GM21529 (cell line): ENCODE measurements around the gene LDLRAD3.
"Not testable (repeated sequence)": the region's sequence is repeated elsewhere in the genome, so short reads cannot be mapped to it uniquely, and the experiment has no call there.

ENCODE experiments used
- ATAC-seq: cut with Tn5 transposase; IDR thresholded peaks from one replicate; pipeline ENCODE4 v1.9.1; 2021; ENCODE audit not compliant: unreplicated experiment

Gene LDLRAD3

DNA sequence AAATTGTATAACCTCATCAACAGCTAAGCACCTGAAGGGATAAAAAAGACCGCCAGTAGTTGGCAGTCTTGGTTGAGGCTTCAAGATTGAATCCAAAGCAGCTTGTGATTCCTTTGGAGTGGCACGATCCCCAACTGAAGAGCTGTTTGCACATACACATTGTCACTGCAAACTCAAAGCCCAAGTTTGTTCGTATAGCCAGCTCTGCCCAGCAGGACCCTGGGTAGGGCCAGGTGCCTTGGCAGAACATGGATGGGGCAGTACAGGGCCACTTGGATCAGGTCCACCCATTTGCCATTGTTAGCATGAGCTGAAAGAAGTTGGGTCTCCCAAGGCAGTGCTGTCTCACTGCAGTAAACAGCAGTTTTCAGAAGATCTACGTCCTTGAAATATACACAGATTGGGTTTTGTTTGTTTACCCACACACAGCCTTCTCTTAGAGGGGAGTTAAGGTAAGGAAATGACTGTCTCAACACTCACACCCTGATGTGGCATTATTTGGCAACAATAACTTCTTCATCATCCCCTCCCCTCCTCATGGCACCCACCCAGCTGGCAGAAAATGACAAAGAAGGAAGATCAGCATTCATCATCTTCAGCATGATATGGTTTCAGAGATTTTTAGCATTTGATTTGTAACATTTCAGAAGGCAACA lies 212.4 kb downstream of the LDLRAD3 start:
- ATAC-seq = no peak

DNA sequence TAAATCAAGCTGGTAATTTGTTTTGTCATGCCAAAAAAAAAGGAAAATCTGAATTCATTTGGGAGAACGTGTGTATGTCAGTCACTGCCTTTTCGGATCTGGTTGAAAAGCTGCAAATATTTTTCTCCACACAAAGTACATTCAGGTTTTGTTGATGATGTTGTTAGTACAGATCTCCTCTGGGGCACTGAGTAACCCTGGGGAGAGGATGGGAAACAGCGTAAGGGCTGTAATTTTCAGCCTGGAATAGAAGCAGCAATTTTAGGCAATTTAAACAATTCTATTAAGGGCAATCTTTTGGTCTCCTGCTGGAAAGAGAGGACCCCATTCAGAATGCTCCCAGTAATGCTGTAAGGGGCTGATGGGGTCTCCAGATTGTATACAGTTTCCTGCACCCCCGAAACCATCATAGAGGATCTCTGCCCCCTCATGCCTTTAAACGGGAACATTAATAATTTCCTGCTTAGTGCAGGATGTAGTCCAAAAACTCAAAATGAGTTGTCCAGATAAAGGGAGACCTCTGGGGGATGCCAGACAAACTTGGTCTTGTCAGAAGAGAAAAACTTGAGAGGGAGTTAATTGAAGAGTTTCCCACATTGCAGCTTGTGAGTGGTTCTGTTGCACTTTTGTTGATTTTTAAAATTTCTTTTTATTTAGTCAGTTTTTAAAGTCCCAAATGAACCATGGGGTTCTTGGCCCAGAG lies 213.1 kb downstream of the LDLRAD3 start:
- ATAC-seq = no peak

DNA sequence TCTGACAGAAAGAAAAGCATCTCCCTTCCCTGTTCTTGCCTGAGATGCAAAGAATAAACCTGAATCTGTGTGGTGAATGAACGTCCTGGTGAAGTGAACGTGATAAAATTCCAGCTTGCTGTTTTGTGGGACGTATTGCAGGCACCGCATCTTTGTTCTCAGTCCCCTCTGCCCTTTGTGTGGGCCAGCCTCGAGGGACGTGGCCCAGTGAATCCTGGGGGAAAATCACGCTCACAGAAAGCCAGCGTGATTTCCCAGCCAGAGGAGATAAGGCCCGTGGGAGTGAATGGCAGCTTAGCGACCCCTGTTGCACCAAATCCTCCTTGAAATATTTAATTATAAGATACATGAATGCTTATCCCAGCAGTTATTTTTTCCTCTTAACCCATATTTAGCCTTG lies 216.2 kb downstream of the LDLRAD3 start:
- no peak for ATAC-seq

DNA sequence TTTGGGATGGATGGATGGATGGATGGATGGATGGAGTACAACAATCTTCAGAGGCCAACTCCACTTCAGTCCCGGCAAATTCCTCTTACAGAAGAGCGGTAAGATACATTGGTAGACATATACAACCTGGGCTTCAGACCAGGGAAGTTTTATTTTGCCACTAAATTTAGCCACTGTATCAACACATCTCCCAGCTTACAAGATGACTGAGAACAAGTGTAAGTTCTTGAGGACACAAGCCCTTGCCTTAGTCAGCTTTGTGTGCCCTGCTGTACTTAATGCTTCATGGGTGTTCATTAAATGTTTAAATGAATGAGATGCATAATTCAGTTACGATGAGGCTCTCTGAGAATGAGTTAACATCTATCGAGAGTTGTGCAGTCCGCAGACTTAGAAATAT lies 217.7 kb downstream of the LDLRAD3 start:
- ATAC-seq = no peak

DNA sequence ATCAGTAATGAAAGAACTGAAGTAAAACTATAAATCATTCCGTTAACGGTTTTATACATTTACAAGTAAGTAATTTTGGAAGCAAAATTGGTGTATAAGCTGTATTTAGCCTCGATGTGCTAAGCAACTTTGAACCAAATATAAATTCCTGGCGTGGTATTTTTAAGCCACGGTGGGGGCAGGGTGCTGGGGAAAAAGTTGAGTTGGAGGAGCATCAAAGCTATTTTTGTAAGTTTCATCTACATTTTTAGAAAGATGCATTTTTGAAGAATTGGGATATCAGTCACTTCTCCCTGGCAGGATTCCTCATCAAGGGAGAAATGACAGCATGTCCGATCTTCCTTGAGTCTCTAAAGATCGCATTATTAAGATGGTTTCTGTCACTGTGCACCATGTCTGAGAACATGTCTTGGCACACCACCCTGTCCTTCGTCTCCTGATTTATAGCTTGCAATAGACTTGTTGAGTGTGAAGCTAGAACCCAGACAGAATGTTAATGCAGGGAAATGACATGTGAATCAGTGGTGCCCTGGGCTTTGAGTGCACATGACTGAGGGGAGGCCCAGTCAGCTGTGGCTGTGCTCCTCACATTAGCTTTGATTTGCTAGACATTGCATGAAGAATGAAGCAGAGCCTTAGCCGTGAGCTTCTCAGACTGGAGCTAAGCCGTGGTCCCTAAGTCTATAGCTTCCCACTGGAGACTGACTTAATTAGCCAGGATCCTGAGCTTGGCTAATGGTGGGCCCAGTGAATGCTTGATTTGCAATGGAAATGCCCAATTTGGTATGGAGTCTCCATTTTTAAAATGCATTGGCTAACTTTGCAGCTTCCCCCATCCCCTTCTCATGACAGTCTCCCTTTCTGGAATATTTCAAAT lies 218.4 kb downstream of the LDLRAD3 start:
- ATAC-seq = no peak

DNA sequence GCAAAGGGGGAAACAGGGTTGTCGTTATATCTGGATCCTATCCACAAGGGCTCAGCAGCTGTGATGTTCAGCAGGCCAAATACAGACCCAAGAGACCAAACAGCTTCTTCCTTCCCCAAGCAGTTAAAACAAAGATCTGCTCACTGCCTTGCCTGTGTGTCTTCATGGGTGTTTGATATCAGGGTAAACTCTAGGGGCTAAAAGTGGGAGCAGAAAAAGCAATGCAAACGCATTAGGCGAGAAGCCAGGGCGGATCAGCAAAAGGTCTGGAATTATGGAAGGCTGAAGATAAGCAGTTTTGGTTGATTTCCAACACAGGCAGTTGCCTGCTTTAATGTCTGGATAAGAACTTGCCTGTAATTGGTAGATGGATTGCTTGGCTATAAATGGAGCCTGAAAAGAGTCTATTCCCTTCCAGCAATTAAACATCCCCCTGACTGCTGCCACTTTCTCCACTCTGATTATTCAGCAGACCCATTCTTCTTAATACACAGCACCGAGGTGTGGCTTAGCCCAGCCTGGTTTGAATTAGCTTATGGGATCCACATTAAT lies 219.1 kb downstream of the LDLRAD3 start:
- ATAC-seq = no peak

DNA sequence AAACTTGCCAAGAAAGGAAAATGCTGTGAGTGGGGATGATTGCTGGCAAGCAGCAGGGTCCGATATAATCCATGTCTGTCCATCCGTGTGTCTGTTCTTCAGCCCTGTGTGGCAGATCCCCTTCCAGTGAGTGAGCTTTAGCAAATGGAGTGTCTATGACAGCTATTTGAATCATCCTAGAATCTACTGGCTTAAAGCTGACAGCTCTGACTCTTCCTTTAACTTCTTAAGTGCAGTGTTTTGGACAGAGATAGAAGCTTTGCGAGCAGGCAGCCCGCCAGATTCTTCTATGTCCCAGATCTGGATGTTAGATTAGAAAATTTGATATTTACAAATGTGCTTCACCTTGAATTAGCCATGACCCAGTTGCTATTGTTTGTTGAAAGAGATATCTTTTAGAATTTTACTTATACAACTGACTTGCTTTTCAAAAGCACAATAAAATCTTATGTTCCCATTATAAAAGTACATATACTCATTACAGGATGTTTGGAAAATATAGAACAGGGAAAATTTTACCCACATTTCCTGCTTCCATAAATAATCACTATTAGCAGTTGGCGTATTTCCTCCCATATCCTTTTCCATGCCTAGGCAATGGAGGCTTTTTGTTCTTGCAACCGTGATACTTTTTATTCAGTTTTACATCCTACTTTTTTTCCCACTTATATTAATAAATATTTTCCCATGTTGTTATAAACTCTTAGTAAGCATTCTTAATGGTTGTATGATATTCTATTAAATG lies 220.8 kb downstream of the LDLRAD3 start:
- ATAC-seq = no peak

DNA sequence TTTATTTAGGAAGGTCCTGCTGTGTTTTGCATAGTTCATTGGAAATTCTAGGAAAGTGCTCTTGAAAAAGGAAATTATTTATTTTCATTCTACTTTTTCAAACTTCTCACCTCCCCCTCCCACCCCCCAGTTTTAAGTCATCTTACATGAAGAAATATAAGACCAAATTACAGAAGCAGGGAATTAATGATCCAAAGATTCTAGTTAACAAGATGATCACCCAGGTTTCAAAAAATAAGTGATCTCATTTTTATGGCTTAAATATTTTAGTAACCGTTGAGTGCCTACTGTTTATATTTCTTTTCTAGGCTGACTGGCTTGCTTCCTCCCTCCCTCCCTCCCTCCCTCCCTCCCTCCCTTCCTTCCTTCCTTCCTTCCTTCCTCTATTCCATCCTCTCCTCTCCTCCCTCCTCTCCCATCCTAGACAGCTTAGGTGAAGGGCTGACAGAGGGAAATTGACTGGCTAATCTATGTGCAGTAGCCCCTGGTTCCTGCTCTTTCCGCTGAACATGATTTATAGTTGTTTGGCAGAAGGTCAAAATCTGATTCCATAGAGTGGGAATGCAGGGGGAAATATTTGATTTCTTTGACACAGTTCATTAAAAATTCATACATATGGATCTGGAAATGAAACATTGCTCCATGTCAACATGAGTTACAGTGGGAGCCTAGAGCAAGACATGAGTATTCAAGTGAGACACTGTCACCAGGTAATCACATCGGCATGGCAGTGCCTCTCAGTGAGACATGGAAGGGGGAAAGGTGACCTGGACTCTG lies 221.9 kb downstream of the LDLRAD3 start:
- ATAC-seq = no peak

DNA sequence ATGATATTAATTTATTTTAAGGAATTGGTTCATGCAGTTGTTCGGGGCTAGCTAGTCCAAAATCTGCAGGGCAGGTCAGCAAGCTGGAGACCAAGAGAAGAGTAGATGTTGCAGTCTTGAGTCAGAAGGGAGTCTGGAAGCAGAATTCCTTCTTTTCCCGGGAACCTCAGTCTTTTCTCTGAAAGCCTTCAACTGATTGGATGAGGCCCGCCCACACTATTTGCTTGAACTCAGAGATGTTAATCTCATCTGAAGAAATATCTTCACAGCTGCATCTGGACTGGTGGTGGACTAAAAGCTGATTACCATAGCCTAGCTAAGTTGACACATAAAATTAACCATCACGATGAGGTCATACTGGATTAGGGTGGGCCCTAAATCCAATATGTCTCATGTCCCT lies 223.2 kb downstream of the LDLRAD3 start:
- ATAC-seq = no peak

DNA sequence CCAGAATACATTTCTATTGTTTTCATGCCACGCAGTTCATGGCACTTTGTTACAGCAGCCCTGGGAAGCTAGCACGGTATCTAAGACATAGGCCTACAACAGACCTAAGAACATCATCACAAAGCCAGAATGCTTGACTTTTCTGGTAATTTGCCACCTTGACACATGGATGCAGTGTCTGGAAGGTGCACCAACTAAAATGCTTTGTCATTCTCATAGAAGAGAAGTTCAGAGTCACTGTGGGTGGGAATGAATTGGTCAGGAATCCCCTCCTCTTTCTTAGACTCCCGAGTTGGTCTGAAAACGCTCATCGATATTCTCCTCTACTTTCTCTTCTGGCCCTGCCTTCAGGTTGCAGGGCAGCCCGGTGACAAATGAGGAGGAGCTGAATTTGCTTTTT lies 223.9 kb downstream of the LDLRAD3 start:
- ATAC-seq = no peak

DNA sequence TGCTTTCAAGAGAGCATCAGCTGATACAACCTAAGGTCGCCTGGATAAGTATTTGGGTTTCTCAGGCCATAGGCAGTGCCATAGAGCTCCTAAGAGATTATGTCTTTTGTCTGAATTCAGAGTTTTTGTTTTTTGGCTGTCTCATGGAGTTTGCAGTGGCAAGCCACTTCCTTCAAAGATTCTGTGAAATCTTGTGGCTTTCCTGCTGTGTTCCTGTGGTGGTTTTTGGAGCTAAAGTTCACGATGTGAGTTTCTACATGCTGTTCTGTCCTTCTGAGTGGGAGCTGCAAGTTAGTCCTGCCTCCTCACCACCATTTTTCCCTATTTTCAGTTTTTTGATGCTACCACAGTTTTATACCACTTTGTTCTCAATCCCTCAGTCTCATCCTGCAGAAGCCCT lies 234.0 kb downstream of the LDLRAD3 start:
- ATAC-seq = no peak

DNA sequence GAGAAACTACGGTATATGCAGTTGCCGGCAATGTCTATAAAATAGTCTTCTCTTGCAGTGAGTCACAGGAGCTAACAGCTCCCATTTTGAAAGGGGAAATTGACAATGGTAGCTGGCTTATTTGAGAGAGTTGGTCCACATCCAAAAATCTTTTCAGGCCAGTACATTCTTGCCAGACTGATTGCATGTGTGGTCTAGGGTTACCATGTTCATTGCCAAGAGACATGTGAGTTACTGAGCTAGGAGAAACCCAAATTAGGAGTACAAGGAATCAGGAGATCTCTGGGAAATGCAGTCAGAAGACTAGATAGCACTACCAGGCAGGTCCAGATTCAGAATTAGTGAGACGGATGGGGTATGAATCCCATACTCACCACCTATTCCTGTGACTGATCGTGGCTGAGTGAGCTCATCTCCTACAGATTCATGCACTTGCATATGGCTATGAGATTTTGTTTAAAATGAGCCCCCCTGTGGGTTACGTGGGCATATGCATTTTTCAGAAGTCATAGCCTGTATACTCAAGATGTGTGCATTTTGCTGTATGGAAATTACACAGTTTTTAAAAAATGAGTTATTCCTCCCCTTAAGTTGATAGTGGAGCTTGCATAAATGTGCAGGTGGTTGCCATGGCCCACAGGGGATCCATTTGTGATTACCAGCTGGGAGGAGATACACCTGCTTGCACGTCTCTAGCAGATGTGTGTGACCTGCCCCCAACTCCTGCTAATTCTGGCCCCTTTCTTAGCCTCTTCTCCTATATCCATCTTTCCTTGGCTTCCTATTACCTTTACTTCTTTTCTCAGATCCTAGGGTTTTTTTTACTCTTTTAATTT lies 242.7 kb downstream of the LDLRAD3 start:
- ATAC-seq = no peak

DNA sequence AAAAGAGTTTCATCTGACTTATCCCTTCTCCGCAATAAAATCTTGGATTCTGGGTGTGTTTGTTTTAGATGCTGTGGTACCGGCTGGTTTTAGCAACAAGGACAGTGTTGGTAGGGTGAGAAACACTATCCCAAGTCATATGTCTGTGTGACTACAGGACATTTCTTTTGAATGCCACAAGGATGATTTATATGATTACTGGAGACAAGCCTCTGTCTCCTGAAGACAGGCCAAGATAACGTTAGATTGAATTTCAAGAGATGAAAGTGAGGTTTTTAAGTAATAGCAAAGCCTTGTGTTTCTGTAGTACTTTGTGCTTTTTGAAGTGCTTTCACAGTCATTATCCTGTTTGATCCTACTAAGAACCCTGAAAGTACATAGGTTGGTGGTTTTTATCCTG lies 243.8 kb downstream of the LDLRAD3 start:
- no peak for ATAC-seq

DNA sequence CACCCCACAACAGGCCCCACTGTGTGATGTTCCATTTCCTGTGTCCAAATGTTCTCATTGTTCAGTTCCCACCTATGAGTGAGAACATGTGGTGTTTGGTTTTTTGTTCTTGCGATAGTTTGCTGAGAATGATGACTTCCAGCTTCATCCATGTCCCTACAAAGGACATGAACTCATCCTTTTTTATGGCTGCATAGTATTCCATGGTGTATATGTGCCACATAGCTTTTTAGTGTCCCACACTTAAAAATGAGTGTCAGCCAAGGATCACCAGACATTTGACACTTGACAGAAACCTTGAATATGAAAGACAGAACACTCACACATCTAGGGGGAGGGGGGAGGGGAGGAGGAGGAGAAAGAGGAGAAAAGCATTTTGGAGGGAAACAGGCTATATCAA lies 245.9 kb downstream of the LDLRAD3 start:
- ATAC-seq = not testable (repeated sequence)

DNA sequence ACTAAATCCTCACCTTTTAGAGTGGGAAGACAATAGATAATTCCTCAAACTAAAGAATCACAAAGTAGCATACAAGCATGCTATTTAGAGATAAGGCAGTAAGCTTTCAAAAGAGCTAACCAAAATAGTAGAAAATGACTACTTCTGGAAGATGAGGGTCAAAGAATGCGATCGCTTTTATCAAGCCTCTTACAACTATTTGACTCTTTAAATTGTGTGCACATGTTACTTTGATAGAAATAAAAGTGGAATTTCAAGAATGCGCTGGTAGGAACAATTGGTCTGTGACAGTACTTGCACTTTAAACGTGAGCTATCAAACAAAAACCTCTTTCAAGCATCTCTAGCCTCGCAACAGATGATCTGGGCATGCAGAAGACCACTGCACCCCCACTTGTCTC lies 248.1 kb downstream of the LDLRAD3 start:
- ATAC-seq = no peak

DNA sequence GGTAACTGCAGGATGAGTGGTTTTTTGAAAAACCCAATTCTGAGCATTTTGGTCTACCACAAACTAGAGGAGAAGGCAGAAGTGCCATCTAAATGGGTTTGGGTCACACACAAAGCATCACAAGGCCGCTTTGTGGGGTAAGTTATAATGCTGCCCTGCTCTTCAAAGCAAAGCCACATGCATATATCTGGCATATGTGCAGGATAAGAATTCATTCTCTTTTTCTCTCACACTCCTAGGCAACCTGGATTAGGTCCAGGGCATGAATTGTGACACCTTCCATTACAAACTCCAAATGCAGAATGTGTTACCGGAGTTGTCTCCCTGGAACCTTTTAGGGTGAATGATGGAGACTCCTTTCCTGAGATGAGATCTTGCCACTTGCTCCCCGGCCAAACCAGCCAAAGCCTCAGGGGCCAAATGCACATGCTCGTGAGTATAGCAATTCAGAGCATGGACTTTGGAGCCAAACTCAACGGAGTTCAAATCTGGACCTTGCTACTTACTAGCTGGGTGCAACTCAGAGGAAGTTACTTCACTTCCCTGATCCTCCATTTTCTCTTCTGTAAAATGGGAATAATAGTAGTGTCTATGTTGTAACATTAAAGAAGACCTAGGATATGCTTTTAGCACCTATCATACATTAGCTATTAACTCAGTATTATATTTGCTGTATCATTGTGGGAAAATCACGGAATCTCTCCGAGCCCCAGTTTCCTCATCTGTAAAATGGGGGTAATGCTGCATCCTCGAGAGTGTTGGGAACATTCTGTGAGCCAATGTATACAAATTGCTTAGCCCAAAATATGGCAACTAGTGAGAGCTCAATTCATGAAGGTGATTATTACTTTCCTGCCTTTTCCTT lies 248.8 kb downstream of the LDLRAD3 start:
- no peak for ATAC-seq

DNA sequence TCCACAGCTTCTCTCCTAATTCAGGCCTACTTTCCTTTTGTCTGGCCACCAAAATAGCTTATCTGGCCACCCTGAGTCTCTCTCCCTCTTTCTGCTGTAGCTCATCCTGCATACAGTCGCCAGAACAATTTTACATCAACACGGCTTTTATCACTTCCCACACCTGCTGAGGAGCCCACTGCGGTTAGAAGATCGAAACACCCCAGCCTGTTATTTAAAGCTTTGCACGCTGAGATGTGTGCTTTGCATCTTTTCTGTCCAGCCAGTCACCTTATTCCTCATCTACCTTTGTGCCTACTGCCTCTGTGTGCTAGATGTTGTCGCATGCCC lies 249.4 kb downstream of the LDLRAD3 start:
- ATAC-seq = no peak

DNA sequence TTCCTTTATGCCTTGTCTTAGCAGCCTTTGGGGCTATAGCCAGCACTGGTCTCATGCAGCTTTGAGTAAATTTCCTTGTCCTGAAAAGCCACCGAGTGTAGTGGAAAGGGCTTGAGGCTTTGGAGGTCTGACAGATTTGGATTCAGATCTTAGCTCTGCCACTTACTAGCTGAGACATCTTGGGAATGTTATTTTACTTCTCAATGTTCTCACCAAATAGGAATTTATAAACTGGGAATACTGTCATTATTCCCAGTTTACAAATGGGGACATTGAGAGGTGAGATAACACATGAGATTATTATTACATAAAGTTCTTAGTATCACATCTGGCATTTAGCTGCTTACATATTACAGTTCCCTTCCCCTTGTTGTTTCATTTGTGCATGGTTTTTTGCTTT lies 249.9 kb downstream of the LDLRAD3 start:
- ATAC-seq = no peak
